Liver (tissue), 9 donors: Measurements from ENCODE around the gene ANKRD11. TPM values are rescaled to one million over a fixed set of nuclear protein-coding genes. Genes with fewer than 3 reads are reported as not detected.
"Not testable (repeated sequence)": the region's sequence is repeated elsewhere in the genome, so short reads cannot be mapped to it uniquely, and the experiment has no call there.

ENCODE experiments used
- DNase-seq: peaks from one replicate; pipeline ENCODE4 v3.0.0-alpha.2; 2017; ENCODE audit warnings: low spot score
- H3K27ac ChIP-seq, 2 donors: one replicate each; pipeline ENCODE4 v1.7.0; 2013; ENCODE audit warnings: inconsistent platforms in 2 of 2, low read length in 2 of 2, control low read depth in 1 of 2, low read depth in 1 of 2, mild to moderate bottlenecking in 1 of 2
- H3K27me3 ChIP-seq, 4 donors: one replicate each; pipeline versions ENCODE4 v1.6.1 to v1.7.0; 2013; ENCODE audit warnings: low read length in 3 of 4, inconsistent platforms in 1 of 4, mild to moderate bottlenecking in 1 of 4, moderate library complexity in 1 of 4; ENCODE audit not compliant: control insufficient read depth in 4 of 4, insufficient read depth in 4 of 4
- H3K36me3 ChIP-seq, 4 donors: one replicate each; pipeline versions ENCODE4 v1.6.1 to v1.7.0; 2013; ENCODE audit warnings: low read length in 3 of 4, mild to moderate bottlenecking in 3 of 4, low read depth in 1 of 4, moderate library complexity in 1 of 4; ENCODE audit not compliant: control insufficient read depth in 4 of 4, insufficient read depth in 3 of 4
- H3K4me1 ChIP-seq, 4 donors: one replicate each; pipeline versions ENCODE4 v1.6.1 to v1.7.0; 2013; ENCODE audit warnings: low read length in 3 of 4, mild to moderate bottlenecking in 3 of 4, moderate library complexity in 1 of 4; ENCODE audit not compliant: control insufficient read depth in 4 of 4, insufficient read depth in 4 of 4
- H3K4me3 ChIP-seq, 3 donors: one replicate each; pipeline versions ENCODE4 v1.6.1 to v1.7.0; 2013; ENCODE audit warnings: low read length in 3 of 3, control low read depth in 1 of 3, low read depth in 1 of 3, mild to moderate bottlenecking in 1 of 3
- H3K9ac ChIP-seq, 2 donors: one replicate each; pipeline ENCODE4 v1.7.0; 2013; ENCODE audit warnings: low read length in 2 of 2, mild to moderate bottlenecking in 2 of 2, moderate library complexity in 2 of 2, control low read depth in 1 of 2, low read depth in 1 of 2
- H3K9me3 ChIP-seq, 4 donors: one replicate each; pipeline versions ENCODE4 v1.6.1 to v1.7.0; 2013; ENCODE audit warnings: low read length in 3 of 4; ENCODE audit not compliant: control insufficient read depth in 4 of 4
- EGR1 ChIP-seq, 2 donors: IDR thresholded peaks; 2 replicates each; pipeline ENCODE4 v1.6.1; 2016 to 2018; ENCODE audit warnings: antibody characterized with exemption in 2 of 2, low read depth in 2 of 2
- FOXA1 ChIP-seq: IDR thresholded peaks from 2 replicates; pipeline ENCODE4 v1.6.1; 2016; ENCODE audit warnings: antibody characterized with exemption
- FOXA2 ChIP-seq: IDR thresholded peaks from 2 replicates; pipeline ENCODE4 v1.6.1; 2016; ENCODE audit warnings: antibody characterized with exemption
- GABPA ChIP-seq, 2 donors: IDR thresholded peaks in 1 of 2; conservative IDR thresholded peaks in 1 of 2; 2 replicates each; pipeline ENCODE4 v1.6.1; 2016; ENCODE audit warnings: antibody characterized with exemption in 2 of 2, mild to moderate bottlenecking in 1 of 2, moderate library complexity in 1 of 2
- HNF4A ChIP-seq, 2 donors: conservative IDR thresholded peaks; 2 replicates each; pipeline ENCODE4 v1.6.1; 2016; ENCODE audit warnings: antibody characterized with exemption in 2 of 2, mild to moderate bottlenecking in 2 of 2
- HNF4G ChIP-seq: IDR thresholded peaks from 2 replicates; pipeline ENCODE4 v1.6.1; 2016; ENCODE audit warnings: antibody characterized with exemption
- JUND ChIP-seq, 2 donors: IDR thresholded peaks; 2 replicates each; pipeline ENCODE4 v1.6.1; 2016; ENCODE audit warnings: antibody characterized with exemption in 2 of 2
- NR2F2 ChIP-seq: IDR thresholded peaks from 2 replicates; pipeline ENCODE4 v1.6.1; 2016; ENCODE audit warnings: antibody characterized with exemption
- RAD21 ChIP-seq, 2 donors: IDR thresholded peaks; 2 replicates each; pipeline ENCODE4 v1.6.1; 2016; ENCODE audit warnings: antibody characterized with exemption in 2 of 2, mild to moderate bottlenecking in 2 of 2
- RXRA ChIP-seq, 2 donors: IDR thresholded peaks; 2 replicates each; pipeline ENCODE4 v1.6.1; 2017 to 2018; ENCODE audit warnings: antibody characterized with exemption in 2 of 2, mild to moderate bottlenecking in 1 of 2
- SP1 ChIP-seq: IDR thresholded peaks from 2 replicates; pipeline ENCODE4 v1.6.1; 2018; ENCODE audit warnings: antibody characterized with exemption, mild to moderate bottlenecking
- TAF1 ChIP-seq: conservative IDR thresholded peaks from 2 replicates; pipeline ENCODE4 v1.6.1; 2016; ENCODE audit warnings: antibody characterized with exemption, mild to moderate bottlenecking
- YY1 ChIP-seq: IDR thresholded peaks from 2 replicates; pipeline ENCODE4 v1.6.1; 2016; ENCODE audit warnings: antibody characterized with exemption, mild to moderate bottlenecking
- WGBS: extraction: QIAGEN DNeasy Blood & Tissue Kit; methylation state at CpG from one replicate; pipeline ENCODE4 v1.1.7; 2013; 5-methylcytosine and 5-hydroxymethylcytosine counted together
- polyA plus RNA-seq, 2 donors: library from polyadenylated mRNA; stranded (reverse) in 1 of 2; unstranded in 1 of 2; fragments of 200-250 nt in 1 of 2; fragments of >200 nt in 1 of 2; fragmentation: Nextera tagmentation in 1 of 2; extraction: Ambion mirVana in 1 of 2; gene quantifications; one replicate each; pipeline versions ENCODE4 v1.2.1 to v1.2.3, GENCODE V29; 2013 to 2015
- total RNA-seq, 2 donors: library from RNA; depleted of rRNA; stranded (reverse); fragments of >200 nt; gene quantifications; one replicate each; pipeline ENCODE4 v1.2.3, GENCODE V29; 2014
- TF ChIP-seq, protein P1 (sequence below): IDR thresholded peaks from 2 replicates; pipeline ENCODE4 v1.6.1; 2016; ENCODE audit warnings: antibody characterized with exemption
- TF ChIP-seq, protein P2 (sequence below): fragments of 150-350 bp; IDR thresholded peaks from 2 replicates; pipeline ENCODE4 v1.5.1; 2017; ENCODE audit warnings: improper control_type of control experiment, low read depth, low read length; ENCODE audit not compliant: missing input control
- TF ChIP-seq, protein P3 (sequence below): IDR thresholded peaks from 2 replicates; pipeline ENCODE4 v1.6.1; 2016; ENCODE audit warnings: antibody characterized with exemption
- TF ChIP-seq, protein P4 (sequence below): IDR thresholded peaks from 2 replicates; pipeline ENCODE4 v1.6.1; 2016; ENCODE audit warnings: antibody characterized with exemption, mild to moderate bottlenecking
- donor health status: healthy.
- donor health status: healthy.
- donor health status: healthy.
- donor health status: healthy.
- donor health status: healthy.

Gene ANKRD11
- total and polyA plus RNA-seq, 4 donors = 16.3 to 55.1 (median 28.0) TPM

DNA sequence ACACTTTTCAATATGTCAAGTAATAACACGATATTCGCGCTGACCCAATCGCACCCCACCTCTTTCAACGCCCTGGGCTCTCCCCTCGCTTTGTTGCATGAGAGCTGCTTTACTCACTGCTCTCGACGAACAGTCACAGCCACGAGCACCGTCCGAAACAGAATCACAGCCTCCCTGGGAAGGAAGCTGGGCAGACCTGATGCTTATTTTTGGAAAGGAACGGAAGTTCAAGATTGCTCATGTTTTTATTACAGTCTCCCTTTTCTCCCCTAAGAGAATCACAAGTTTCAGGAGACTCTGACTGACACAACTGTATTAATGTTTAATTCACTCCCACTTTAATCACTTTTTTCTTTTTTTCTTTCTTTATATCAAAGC, 67.8 kb downstream of the ANKRD11 start:
- no peak overlapping the region for H3K27ac ChIP-seq
- H3K4me1 ChIP-seq = peaks cover 10 to 44% (median 39%) of the 10 kb centered on the region in 4 donors
- H3K9me3 ChIP-seq = no peaks in the 10 kb centered on the region
- no peak for DNase-seq
- TF ChIP-seq NR2F2 = no peak
- no peak for TF ChIP-seq GABPA (IDR thresholded peaks at IDR 0.05 in 1 of 2, conservative IDR thresholded peaks at IDR 0.05 in 1 of 2)
- TF ChIP-seq, protein P1, sequence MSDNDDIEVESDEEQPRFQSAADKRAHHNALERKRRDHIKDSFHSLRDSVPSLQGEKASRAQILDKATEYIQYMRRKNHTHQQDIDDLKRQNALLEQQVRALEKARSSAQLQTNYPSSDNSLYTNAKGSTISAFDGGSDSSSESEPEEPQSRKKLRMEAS = no peak
- TF ChIP-seq HNF4G = no peak
- no peak for TF ChIP-seq HNF4A (conservative IDR thresholded peaks at IDR 0.05)
- no peak for TF ChIP-seq RXRA (IDR thresholded peaks at IDR 0.05)
- no peak for TF ChIP-seq FOXA2
- no peak for TF ChIP-seq FOXA1
- TF ChIP-seq, protein P2, sequence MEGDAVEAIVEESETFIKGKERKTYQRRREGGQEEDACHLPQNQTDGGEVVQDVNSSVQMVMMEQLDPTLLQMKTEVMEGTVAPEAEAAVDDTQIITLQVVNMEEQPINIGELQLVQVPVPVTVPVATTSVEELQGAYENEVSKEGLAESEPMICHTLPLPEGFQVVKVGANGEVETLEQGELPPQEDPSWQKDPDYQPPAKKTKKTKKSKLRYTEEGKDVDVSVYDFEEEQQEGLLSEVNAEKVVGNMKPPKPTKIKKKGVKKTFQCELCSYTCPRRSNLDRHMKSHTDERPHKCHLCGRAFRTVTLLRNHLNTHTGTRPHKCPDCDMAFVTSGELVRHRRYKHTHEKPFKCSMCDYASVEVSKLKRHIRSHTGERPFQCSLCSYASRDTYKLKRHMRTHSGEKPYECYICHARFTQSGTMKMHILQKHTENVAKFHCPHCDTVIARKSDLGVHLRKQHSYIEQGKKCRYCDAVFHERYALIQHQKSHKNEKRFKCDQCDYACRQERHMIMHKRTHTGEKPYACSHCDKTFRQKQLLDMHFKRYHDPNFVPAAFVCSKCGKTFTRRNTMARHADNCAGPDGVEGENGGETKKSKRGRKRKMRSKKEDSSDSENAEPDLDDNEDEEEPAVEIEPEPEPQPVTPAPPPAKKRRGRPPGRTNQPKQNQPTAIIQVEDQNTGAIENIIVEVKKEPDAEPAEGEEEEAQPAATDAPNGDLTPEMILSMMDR = no peak
- TF ChIP-seq, protein P3, sequence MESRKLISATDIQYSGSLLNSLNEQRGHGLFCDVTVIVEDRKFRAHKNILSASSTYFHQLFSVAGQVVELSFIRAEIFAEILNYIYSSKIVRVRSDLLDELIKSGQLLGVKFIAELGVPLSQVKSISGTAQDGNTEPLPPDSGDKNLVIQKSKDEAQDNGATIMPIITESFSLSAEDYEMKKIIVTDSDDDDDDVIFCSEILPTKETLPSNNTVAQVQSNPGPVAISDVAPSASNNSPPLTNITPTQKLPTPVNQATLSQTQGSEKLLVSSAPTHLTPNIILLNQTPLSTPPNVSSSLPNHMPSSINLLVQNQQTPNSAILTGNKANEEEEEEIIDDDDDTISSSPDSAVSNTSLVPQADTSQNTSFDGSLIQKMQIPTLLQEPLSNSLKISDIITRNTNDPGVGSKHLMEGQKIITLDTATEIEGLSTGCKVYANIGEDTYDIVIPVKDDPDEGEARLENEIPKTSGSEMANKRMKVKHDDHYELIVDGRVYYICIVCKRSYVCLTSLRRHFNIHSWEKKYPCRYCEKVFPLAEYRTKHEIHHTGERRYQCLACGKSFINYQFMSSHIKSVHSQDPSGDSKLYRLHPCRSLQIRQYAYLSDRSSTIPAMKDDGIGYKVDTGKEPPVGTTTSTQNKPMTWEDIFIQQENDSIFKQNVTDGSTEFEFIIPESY = no peak
- TF ChIP-seq, protein P4, sequence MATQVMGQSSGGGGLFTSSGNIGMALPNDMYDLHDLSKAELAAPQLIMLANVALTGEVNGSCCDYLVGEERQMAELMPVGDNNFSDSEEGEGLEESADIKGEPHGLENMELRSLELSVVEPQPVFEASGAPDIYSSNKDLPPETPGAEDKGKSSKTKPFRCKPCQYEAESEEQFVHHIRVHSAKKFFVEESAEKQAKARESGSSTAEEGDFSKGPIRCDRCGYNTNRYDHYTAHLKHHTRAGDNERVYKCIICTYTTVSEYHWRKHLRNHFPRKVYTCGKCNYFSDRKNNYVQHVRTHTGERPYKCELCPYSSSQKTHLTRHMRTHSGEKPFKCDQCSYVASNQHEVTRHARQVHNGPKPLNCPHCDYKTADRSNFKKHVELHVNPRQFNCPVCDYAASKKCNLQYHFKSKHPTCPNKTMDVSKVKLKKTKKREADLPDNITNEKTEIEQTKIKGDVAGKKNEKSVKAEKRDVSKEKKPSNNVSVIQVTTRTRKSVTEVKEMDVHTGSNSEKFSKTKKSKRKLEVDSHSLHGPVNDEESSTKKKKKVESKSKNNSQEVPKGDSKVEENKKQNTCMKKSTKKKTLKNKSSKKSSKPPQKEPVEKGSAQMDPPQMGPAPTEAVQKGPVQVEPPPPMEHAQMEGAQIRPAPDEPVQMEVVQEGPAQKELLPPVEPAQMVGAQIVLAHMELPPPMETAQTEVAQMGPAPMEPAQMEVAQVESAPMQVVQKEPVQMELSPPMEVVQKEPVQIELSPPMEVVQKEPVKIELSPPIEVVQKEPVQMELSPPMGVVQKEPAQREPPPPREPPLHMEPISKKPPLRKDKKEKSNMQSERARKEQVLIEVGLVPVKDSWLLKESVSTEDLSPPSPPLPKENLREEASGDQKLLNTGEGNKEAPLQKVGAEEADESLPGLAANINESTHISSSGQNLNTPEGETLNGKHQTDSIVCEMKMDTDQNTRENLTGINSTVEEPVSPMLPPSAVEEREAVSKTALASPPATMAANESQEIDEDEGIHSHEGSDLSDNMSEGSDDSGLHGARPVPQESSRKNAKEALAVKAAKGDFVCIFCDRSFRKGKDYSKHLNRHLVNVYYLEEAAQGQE = no peak
- no peak for TF ChIP-seq YY1
- TF ChIP-seq RAD21 (IDR thresholded peaks at IDR 0.05) = no peak
- TF ChIP-seq TAF1 = no peak
- TF ChIP-seq SP1 = no peak
- no peak for TF ChIP-seq EGR1 (IDR thresholded peaks at IDR 0.05; ENCODE audit: low read depth in 2 of 2)
- no peak for TF ChIP-seq JUND (IDR thresholded peaks at IDR 0.05)
- no peak overlapping the region for H3K4me3 ChIP-seq
- WGBS = 79% methylated on average over 12 of the region's 12 CpGs
- no peaks in the 10 kb centered on the region for H3K36me3 ChIP-seq
- H3K27me3 ChIP-seq = no peaks in the 10 kb centered on the region
- H3K9ac ChIP-seq = no peak overlapping the region

DNA sequence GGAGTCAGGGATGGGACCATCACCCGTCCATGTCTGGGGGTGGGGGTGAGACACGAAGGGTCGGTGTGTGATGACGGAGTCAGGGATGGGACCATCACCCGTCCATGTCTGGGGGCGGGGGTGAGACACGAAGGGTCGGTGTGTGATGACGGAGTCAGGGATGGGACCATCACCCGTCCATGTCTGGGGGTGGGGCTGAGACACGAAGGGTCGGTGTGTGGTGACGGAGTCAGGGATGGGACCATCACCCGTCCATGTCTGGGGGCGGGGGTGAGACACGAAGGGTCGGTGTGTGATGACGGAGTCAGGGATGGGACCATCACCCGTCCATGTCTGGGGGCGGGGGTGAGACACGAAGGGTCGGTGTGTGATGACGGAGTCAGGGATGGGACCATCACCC, 69.1 kb downstream of the ANKRD11 start:
- H3K36me3 ChIP-seq, DNase-seq, H3K27me3 ChIP-seq, H3K9me3 ChIP-seq, H3K4me3 ChIP-seq, H3K27ac ChIP-seq, H3K9ac ChIP-seq: not testable (repeated sequence)
- 93% methylated on average over 16 of the region's 23 CpGs for WGBS
- H3K4me1 ChIP-seq = peaks cover 16 to 56% (median 50%) of the 10 kb centered on the region in 4 donors
